Progenitor cell of endocrine pancreas (in vitro differentiated cells): Measurements from ENCODE around the gene SLC25A42. TPM values are rescaled to one million over a fixed set of nuclear protein-coding genes. Genes with fewer than 3 reads are reported as not detected.

Experiments used
- DNase-seq: peaks from one replicate; pipeline ENCODE4 v3.0.0; 2021; ENCODE audit warnings: low spot score; ENCODE audit not compliant: unreplicated experiment
- H3K27ac Mint-ChIP-seq: 2 replicates; pipeline ENCODE4 v1.8.0; 2021; ENCODE audit warnings: mild to moderate bottlenecking, moderate library complexity, mixed read lengths
- H3K27me3 Mint-ChIP-seq: 2 replicates; pipeline ENCODE4 v1.8.0; 2021; ENCODE audit warnings: mixed read lengths
- H3K36me3 Mint-ChIP-seq: 2 replicates; pipeline ENCODE4 v1.8.0; 2022; ENCODE audit warnings: mixed read lengths; ENCODE audit not compliant: insufficient read depth
- H3K4me1 Mint-ChIP-seq: 2 replicates; pipeline ENCODE4 v1.8.0; 2021; ENCODE audit warnings: low read depth, mixed read lengths
- H3K4me3 Mint-ChIP-seq: 2 replicates; pipeline ENCODE4 v1.8.0; 2021; ENCODE audit warnings: low read depth, mild to moderate bottlenecking, moderate library complexity, mixed read lengths
- H3K9me3 Mint-ChIP-seq: 2 replicates; pipeline ENCODE4 v1.8.0; 2021; ENCODE audit warnings: low read depth, mixed read lengths
- CTCF ChIP-seq: fragments of 200-600 bp; sonication (generic); IDR thresholded peaks from one replicate; pipeline ENCODE4 v1.5.0; 2021; ENCODE audit warnings: antibody characterized with exemption, mild to moderate bottlenecking; ENCODE audit not compliant: unreplicated experiment
- total RNA-seq: library from RNA; stranded (reverse); gene quantifications from 2 replicates; pipeline ENCODE4 v1.2.1, GENCODE V29; 2021

SLC25A42 gene
- total RNA-seq, 1 donor from 2014 or later: 10.5 TPM

- Mint-ChIP-seq H3K9me3 (peaks cover 8% of the 10 kb centered on the region), H3K36me3 (peaks cover 26% of the 10 kb centered on the region), H3K27me3 (no peaks in the 10 kb centered on the region), H3K4me1 (no peaks in the 10 kb centered on the region), H3K27ac (no peak overlapping the region), H3K4me3 (no peak overlapping the region)
- no peak for DNase-seq
- TF ChIP-seq CTCF: no peak
Measured at GRCh38 chr19:19122902-19123301, 59.1 kb downstream of the SLC25A42 start.

DNA sequence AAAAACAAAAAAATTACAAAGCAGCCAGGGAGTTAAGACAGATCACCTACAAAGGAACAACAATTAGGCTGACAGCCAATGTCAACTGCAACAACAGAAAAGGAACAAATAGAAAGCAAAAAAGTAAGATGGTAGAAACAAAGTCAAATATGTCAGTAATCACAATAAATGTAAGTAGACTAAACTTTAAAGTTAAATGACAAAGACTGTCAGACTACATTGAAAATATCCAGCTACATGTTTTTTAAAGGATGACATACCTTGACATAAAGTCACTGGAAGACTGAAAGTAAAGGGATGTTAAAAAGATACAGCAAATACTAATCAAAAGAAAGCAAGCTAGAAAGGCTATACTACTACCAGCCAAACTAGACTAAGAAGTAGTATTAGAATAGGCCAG, 59.6 kb downstream of the SLC25A42 start:
- Mint-ChIP-seq H3K27ac (no peak overlapping the region), H3K36me3 (peaks cover 27% of the 10 kb centered on the region), H3K9me3 (peaks cover 8% of the 10 kb centered on the region), H3K4me1 (no peaks in the 10 kb centered on the region), H3K27me3 (no peaks in the 10 kb centered on the region), H3K4me3 (no peak overlapping the region)
- no peak for TF ChIP-seq CTCF
- no peak for DNase-seq

DNA sequence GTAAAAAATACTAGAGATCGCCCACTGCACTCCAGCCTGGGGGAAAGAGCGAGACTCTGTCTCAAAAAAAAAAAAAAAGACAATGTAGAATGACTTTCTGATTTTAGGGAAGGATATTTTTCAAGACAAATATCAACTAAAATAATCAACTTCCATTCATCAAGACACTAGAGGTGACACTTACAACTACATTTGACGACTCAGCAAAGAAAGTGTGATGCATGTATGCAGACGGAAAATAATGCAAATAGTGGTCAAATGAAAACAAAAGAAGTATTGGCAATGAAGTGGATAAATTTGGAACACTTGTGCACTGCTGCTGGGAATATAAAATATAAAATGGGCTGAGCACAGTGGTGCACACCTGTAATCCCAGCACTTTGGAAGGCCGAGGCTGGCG, 62.3 kb downstream of the SLC25A42 start:
- Mint-ChIP-seq H3K9me3 (peaks cover 8% of the 10 kb centered on the region), H3K27me3 (no peaks in the 10 kb centered on the region), H3K27ac (no peak overlapping the region), H3K4me1 (no peaks in the 10 kb centered on the region), H3K4me3 (no peak overlapping the region), H3K36me3 (peaks cover 26% of the 10 kb centered on the region)
- no peak for TF ChIP-seq CTCF
- no peak for DNase-seq

DNA sequence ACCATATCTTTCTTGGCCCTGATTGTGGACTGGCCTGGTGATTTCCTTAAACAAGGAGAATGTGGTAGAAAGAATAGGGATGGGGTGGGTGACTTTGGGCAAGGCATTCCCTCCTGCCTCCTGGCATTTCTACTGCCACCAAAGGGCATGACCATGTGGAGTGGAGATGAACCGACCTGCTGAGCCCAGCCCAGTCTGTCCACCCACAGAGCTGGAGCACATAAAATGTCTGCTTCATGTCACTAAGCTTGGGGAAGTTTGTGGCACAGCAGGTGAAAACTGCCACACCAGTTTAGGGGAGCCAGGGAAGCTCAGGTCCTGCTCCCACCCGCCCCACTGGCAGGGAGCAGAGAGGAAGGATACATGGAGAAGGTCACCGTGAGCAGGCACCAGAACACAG, 68.2 kb downstream of the SLC25A42 start:
- no peak for TF ChIP-seq CTCF
- no peak for DNase-seq
- no peak overlapping the region for H3K4me3 Mint-ChIP-seq
- H3K4me1 Mint-ChIP-seq: peaks cover 2% of the 10 kb centered on the region
- H3K27me3 Mint-ChIP-seq: no peaks in the 10 kb centered on the region
- H3K27ac Mint-ChIP-seq: no peak overlapping the region
- peaks cover 11% of the 10 kb centered on the region for H3K36me3 Mint-ChIP-seq
- H3K9me3 Mint-ChIP-seq: peaks cover 4% of the 10 kb centered on the region

DNA sequence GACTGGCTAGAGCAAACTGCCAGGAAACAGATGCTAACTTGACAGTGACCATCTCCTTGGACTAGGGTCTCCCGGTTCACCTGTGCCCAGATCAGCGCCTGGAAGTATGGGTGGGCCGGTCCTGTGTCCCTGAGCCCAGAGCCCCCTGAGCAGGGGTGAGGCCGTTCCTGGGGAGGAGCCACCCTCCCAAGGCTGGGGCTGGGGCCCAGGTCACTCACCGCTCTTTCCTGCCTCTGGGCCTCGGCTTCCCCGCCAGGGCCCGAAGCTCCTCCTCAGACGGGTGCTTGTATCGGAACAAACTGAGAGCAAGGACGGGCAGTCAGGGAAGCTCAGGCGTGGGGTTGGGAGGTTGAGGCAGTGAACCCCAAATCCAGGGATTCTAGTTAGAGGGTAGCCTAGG, 69.1 kb downstream of the SLC25A42 start:
- DNase-seq: no peak
- Mint-ChIP-seq H3K36me3 (peaks cover 10% of the 10 kb centered on the region), H3K4me3 (no peak overlapping the region), H3K27ac (no peak overlapping the region), H3K9me3 (peaks cover 4% of the 10 kb centered on the region), H3K4me1 (peaks cover 9% of the 10 kb centered on the region), H3K27me3 (peaks cover 4% of the 10 kb centered on the region)
- no peak for TF ChIP-seq CTCF
